GM12872 (cell line): ENCODE measurements around the gene DDX27.

ENCODE experiments used
- TF ChIP-seq, protein P1 (sequence below): IDR thresholded peaks from 3 replicates; pipeline ENCODE4 v1.5.1; 2011; ENCODE audit warnings: low read depth, mild to moderate bottlenecking, low read length, moderate library complexity; ENCODE audit not compliant: insufficient read depth

DDX27 gene

DNA sequence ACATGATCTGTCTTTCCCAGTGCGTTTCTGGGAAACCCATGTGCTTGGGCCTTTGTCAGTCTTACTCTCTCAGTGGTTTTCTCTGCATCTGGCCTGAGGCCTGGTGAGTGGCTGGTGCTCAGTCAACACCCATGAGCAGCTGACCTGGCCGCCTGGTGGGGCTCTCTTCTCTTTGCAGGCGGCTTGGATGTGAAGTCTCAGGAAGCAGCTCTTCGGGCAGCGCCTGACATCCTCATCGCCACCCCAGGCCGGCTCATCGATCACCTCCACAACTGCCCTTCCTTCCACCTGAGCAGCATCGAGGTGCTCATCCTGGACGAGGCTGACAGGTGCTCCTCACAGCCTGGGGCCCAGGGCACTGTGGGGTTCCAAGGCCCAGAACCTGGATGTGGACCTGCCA lies 10.8 kb downstream of the DDX27 start:
- TF ChIP-seq, protein P1, sequence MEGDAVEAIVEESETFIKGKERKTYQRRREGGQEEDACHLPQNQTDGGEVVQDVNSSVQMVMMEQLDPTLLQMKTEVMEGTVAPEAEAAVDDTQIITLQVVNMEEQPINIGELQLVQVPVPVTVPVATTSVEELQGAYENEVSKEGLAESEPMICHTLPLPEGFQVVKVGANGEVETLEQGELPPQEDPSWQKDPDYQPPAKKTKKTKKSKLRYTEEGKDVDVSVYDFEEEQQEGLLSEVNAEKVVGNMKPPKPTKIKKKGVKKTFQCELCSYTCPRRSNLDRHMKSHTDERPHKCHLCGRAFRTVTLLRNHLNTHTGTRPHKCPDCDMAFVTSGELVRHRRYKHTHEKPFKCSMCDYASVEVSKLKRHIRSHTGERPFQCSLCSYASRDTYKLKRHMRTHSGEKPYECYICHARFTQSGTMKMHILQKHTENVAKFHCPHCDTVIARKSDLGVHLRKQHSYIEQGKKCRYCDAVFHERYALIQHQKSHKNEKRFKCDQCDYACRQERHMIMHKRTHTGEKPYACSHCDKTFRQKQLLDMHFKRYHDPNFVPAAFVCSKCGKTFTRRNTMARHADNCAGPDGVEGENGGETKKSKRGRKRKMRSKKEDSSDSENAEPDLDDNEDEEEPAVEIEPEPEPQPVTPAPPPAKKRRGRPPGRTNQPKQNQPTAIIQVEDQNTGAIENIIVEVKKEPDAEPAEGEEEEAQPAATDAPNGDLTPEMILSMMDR: no peak

DNA sequence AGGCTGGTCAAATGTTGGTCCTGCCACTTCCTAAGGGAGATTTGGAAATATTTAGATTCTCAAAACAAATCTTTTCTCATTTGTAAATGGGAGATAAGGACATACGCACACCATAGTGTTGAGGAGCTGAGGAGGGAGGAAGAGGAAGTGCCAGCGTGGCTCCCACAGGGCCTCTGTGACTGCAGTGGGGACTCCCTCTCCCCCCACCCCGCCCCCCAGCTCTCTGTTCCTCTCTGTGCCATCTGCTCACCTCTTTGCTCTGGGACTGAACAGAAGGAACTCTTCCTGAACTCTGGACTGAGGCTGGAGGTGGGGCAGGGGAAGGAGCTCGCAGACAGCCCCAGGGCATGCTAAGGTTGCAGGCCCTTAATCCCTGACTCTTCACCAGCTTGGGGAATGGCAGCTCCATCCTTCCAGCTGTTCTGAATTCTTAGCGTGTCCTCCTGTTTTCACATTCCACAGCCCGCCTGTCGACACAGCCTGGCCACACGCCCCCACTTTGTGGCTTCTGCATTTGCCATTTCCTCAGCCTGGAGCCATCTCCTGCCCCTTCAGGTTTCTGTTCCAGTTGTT lies 11.4 kb downstream of the DDX27 start:
- TF ChIP-seq, protein P1: no peak

DNA sequence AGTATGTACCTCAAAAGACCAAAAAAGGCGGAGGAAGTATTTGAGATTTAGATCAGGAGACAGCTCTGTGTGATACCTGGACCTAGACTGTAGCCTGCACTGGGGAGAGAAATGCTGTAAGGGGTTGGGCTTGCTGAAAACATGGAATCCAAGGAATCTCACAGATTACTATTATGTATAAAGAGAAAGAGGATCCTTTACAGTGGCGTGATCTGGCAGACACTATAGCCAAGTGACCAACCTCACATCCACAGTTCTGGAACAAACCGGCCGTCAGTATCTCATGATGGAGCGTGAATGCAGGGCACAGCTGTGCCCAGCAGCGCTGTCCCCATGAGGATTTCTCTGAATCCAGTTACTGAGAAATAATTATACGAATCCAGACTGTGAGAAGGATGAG lies 12.3 kb downstream of the DDX27 start:
- TF ChIP-seq, protein P1: no peak

DNA sequence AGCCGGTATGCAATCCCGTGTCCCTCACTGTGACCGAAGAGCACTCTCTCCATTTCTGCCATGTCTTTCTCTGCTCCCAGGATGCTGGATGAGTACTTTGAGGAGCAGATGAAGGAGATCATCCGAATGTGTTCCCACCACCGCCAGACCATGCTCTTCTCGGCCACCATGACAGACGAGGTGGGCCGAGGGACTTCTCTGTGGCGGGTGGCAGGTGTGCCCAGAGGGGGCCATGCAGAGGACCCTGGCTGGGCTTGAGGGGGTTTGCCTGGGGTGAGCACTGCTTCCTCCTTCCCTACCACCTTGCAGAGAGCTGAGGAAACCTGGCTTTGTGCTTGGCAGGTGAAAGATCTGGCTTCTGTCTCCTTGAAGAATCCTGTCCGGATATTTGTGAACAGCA lies 14.0 kb downstream of the DDX27 start:
- TF ChIP-seq, protein P1: no peak

DNA sequence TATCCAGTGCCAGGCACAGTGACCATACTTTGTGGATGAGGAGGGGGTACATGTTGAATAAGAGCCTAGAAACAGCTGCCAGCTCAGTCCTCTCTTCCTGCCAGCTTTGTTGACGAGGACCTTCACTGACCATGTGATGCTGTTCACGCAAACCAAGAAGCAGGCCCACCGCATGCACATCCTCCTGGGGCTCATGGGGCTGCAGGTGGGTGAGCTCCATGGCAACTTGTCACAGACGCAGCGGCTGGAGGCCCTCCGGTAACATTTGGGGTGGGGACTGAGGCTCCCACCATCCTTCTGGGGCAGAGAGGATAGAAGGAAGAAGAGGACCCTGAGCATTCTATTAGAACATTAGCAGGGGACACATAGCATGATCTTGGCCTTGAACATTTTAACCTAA lies 15.6 kb downstream of the DDX27 start:
- TF ChIP-seq, protein P1: no peak

DNA sequence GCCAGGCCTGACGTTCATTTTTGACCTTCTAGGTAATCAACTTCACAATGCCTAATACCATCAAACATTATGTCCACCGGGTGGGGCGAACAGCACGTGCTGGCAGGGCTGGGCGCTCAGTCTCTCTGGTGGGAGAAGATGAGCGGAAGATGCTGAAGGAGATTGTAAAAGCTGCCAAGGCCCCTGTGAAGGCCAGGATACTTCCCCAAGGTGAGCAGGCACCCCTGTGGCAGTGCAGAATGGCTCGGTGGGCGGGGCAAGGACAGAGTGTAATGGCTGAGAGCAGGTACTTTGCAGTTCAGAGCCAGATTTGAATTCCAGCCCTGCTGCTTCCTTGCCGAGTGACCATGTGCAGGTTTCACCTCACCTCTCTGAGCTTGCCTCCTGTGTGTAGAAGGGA lies 17.1 kb downstream of the DDX27 start:
- TF ChIP-seq, protein P1: no peak

DNA sequence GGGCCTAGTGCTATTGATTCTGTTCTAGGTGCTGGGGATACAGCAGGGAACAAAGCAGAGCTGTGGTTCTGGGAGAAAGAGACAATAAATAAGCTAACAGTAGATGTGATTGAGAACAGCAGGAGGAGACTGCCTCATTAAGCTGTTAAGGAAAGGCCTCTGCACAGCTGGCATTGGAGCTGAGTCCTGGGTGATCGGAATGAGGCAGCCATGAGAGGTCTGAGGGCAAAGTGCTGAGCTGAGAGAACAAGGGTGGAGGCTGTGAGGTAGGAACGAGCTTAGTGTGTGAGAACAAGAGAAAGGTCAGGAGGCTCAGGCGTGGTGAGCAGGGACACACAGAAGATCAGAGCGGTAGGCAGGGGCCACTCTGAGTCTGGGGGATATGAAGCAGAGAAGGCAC lies 18.3 kb downstream of the DDX27 start:
- TF ChIP-seq, protein P1: no peak
